GM12891 (cell line): ENCODE results near the gene KLK12.

Experiments used
- DNase-seq: peaks from one replicate; pipeline ENCODE4 v3.0.0; 2011; ENCODE audit warnings: low spot score; ENCODE audit not compliant: insufficient read length
- FAIRE-seq: peaks from 2 replicates; lab custom pipeline; 2011; peaks lifted over from hg19 to GRCh38; lab: Jason Lieb, UNC
- PAX5 ChIP-seq: IDR thresholded peaks from 2 replicates; pipeline ENCODE4 v1.6.1; 2011; ENCODE audit warnings: low read length, moderate library complexity, mild to moderate bottlenecking; ENCODE audit not compliant: insufficient read depth, severe bottlenecking
- POLR2A ChIP-seq: IDR thresholded peaks from 2 replicates; pipeline ENCODE4 v1.6.1; 2011; ENCODE audit warnings: low read depth, low read length, control low read depth
- POLR2AphosphoS5 ChIP-seq: IDR thresholded peaks from 2 replicates; pipeline ENCODE4 v1.6.1; 2011; ENCODE audit warnings: low read depth, low read length, control low read depth
- POU2F2 ChIP-seq: IDR thresholded peaks from 2 replicates; pipeline ENCODE4 v1.6.1; 2011; ENCODE audit warnings: low read depth, mild to moderate bottlenecking, control low read depth, low read length, moderate library complexity
- SPI1 ChIP-seq: IDR thresholded peaks from 2 replicates; pipeline ENCODE4 v1.6.1; 2011; ENCODE audit warnings: low read depth, low read length, control low read depth
- TAF1 ChIP-seq: IDR thresholded peaks from 2 replicates; pipeline ENCODE4 v1.6.1; 2011; ENCODE audit warnings: low read depth, low read length, control low read depth

KLK12 gene

DNA sequence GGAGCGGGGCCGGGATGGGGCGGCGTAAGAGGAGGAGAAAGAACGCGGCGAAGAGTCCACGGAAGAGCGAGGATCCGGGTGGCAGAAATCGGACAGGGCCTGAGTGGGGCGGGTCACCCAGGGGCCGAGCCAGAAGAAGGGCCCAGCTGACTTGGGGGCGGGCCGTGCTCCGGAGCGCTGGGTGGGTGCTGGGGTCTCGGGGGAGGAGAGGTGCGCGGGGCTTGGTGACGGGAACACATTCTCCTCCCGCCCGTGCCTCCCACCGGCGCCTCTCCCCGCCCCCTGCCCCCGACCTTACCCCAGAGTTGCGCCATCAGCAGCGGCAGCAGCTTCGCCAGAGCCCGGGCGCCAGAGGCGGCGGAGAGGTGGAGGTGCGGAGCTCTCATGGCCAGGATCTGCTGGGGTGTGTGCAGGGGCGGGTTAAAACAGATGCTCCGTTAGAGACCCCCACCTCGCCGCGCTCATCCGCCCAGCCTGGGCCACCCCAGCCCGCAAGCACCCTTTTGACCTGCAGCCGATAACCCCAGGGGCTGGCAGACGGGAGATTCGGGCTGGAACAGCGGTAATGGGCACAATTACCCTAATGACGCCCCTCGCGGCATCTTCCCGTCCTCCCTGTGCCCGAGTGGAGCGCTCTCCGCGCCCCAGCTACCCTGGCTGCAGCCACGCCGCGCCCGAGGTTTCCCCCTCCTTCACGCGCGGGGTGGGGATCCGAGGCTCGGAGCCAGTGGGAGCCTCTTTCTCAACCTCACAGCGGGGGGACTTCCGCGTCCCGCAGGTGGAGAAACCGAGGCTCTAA lies 15.9 kb downstream of the KLK12 start:
- FAIRE-seq (no peak), DNase-seq (no peak)
- TF ChIP-seq POLR2A (no peak), POU2F2 (no peak), PAX5 (no peak), POLR2AphosphoS5 (no peak), TAF1 (no peak), SPI1 (no peak)

DNA sequence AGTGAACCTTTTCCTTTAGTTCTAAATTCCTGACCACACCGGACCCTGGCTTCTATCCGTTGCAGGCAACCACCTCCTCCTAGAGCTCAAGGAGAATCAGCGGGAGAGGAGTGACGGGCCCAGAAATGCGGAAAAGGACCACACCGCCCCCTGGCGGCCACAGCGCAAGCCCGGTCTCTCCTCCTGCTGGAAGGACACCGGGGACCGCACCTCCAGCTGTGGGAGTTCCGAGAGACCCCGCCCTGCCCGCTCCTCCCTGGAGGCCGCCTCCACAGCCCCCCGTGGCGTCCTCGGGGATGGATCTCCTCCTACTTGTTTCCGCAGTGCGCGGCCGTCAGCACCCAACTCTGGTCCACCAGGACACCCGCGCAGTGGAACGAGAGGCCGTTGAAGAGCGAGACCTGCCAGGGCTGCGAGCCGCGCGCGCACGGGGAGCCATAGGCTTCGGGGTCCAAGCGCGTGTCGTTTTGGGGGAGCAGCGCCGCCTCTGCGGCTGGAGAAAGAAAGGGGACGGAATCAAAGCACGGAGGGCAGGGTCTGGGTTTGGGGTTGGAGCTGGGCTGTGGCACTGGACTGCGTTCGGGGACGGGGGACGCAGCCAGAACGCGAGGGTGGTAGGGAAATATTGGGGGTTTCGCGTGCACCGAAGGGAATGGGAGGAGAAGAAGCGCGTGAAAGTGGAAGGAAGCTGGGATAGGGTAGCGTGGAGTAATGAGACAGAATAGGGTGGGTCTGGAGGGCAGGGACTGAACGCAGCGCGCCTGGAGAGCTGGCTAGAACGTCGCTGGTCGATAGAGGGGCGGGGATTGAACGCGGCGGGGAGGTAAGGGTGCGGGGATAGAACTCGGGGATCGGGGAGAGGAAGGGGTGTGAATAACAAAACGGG lies 17.8 kb downstream of the KLK12 start:
- DNase-seq: no peak
- no peak for FAIRE-seq
- TF ChIP-seq PAX5 (no peak), POLR2A (no peak), SPI1 (no peak), POU2F2 (no peak), TAF1 (no peak), POLR2AphosphoS5 (no peak)

DNA sequence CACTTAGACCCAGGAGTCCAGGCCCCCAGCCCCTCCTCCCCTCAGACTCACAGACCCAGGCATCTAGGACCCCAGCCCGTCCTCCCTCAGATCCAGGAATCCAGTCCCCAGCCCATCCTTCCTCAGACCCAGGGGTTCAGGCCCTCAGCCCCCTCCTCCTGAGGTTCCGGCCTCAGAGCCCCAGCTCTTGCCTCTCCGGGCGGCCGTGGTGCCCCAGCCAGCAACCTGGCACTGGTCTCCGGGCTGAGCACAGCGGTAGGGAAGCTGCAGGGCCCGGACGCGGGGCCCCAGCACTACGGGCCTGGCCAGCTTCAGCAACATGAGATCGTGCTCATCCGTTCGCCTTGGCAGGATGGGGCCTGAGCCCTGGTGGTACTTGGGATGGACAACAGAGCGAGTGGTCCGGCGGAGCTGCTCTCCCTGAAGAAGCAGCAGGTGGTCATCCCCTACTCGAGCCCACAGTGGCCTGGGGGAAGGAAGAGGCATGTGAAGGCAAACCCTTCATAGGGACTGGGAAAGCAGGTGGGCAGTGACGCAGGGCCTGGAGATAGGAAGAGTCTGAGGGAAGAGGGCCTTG lies 19.0 kb downstream of the KLK12 start:
- no peak for TF ChIP-seq TAF1
- no peak for TF ChIP-seq PAX5
- TF ChIP-seq POLR2AphosphoS5: no peak
- TF ChIP-seq POU2F2: no peak
- no peak for TF ChIP-seq POLR2A
- TF ChIP-seq SPI1: no peak
- DNase-seq: no peak
- FAIRE-seq: no peak

DNA sequence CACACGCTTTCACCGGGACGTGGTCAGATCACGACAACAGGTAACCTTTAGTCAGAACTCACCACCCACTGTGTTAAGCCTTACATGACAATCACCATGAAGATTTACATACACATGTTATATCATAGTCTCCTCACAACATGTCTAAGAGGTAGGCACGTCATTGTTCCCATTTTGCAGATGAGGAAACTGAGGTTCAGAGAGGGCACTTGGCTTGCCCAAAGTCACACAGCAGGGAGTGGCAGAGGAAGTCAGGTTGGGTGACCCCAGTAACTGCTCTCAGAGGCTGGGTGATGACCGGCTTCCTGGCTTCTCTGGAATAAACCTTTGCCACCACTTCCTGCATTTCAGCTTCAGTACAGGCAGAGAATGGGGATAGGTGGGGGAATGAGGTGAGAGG lies 20.6 kb downstream of the KLK12 start:
- DNase-seq: no peak
- no peak for FAIRE-seq
- TF ChIP-seq POU2F2: no peak
- TF ChIP-seq POLR2AphosphoS5: no peak
- no peak for TF ChIP-seq PAX5
- no peak for TF ChIP-seq SPI1
- no peak for TF ChIP-seq POLR2A
- TF ChIP-seq TAF1: no peak

DNA sequence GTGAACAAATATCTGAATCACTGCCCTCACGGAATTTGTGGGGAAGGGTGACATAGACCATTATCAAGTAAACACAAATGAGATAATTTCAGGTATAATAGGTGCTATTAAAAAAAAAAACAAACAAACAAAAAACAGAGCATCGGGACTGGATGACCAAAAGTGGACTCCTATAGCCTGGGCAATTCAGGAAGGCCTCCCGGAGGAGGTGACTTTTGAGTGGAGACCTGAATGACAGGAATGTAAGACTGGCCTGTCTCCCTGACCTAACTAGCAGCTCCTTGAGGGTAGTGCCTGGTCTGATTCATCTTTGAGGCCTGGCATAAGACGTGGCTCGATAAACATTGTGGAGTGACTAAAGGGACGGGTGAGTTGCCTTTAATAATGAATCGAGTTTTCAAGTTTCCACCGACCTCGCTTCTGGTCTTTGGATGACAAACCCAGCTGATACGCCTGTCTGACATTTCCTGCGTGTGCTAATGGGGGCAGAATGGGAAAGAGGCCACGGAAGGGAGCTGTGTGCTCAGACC lies 22.1 kb downstream of the KLK12 start:
- FAIRE-seq: no peak
- no peak for DNase-seq
- TF ChIP-seq TAF1 (no peak), SPI1 (no peak), POLR2AphosphoS5 (no peak), PAX5 (no peak), POU2F2 (no peak), POLR2A (no peak)

DNA sequence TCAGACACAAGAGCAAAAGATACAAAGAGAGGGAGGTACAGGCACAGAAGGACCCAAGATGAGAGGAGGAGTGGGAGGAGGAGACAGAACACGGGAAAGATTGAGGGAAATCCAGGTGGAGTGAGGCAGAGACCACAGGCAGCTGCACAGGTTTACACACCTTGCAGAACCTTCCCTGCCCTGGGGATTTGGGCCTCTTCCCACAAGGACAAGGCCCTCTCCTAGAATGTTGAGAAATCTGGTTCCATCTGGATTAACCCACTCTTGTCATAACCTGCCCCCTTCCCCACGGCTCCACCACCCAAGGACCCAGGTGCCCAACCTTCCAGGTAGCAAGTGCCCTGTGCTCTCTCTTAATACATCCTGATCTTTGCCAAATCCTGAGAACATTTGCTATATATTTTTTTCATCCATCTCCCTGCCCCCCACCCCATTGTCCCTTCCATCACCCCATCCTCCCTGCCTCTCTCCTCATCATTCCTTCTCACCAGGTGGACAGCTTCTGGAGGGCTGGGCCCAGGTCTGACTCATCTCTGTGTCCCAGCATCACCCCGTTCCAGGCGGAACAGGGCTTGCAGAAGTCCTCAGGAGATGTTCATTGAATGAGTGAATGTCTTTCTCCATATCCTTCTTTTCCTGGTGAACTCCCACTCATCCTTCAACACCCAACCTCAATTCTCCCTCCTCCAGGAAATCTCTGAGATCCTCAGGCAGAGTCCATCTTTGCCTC lies 24.6 kb downstream of the KLK12 start:
- no peak for TF ChIP-seq PAX5
- TF ChIP-seq TAF1: no peak
- no peak for TF ChIP-seq POLR2A
- TF ChIP-seq POLR2AphosphoS5: no peak
- no peak for TF ChIP-seq SPI1
- TF ChIP-seq POU2F2: no peak
- FAIRE-seq: no peak

DNA sequence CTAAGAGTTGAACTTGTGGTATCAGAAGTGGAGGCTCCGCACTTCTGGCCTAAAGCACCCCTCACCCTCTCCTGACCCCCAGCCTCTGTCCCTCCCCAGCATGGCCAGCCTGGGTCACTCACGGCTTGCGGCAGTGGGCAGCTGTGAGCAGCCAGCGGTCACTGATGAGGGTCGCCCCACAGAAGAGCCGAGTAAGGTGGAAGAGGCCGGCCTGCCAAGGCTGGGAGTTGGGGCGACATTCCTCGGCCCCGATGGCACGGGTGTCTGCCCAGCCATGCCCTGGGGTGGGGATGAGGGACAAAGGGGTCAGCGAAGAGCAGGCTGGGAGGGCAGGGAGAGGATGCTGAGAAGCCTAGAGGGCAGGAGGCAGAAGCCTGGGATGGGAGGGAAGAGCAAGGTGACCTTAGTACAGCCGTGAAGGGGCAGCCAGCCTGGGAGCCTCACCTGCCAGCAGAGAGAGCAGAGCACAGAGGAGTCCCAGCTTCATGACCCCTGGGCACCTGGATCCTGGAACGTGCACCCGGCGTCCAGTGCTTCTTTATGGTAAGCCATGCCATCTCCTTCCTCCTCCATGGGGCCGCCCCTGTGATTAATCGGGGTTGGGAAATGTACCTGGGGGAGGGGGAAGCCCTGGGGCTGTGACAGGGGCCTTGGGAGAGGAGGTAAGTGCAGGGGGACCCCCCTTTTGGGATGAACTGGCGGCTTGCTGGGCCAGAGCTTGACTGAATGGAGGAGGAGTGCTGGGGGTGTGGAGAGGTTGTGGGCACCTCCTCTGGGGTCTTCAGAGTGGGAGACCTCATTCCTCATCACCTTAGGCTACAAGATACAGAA lies 25.5 kb downstream of the KLK12 start:
- DNase-seq: no peak
- FAIRE-seq: no peak
- TF ChIP-seq POU2F2 (no peak), TAF1 (no peak), POLR2A (no peak), POLR2AphosphoS5 (no peak)

More for the DNA sequence above, 24.6 kb downstream of the KLK12 start:
- DNase-seq: no peak

DNA sequence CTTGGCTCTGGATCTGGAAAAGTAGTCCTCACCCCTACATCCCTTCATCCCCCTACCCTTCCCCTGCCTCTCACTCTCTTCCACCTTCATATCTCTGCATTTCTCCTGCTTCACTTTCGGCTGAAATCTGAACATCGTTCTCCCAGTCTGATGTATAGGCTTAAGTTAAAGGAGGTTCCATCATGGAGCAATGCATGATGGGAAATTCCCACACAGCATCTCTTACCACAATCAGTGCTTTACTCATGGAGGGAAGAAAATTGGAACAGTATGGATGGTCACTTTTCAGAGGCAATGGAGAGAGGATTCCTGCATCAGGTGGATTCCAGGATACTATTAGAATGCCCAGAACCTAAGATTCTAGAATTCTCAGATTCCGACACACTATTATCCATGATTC lies 27.3 kb downstream of the KLK12 start:
- no peak for FAIRE-seq
- TF ChIP-seq POLR2A (no peak), PAX5 (no peak), POU2F2 (no peak), POLR2AphosphoS5 (no peak)

More for the DNA sequence above, 27.3 kb downstream of the KLK12 start:
- DNase-seq: no peak
